K562 (cell line): ENCODE results near the gene SLC22A4. TPM values are rescaled to one million over a fixed set of nuclear protein-coding genes. Genes with fewer than 3 reads are reported as not detected.

Experiments used
- ARNT ChIP-seq, 2 experiments: fragments of 450-650 bp; IDR thresholded peaks; 2 replicates each; pipeline ENCODE4 v1.6.1; 2016; ENCODE audit warnings: mild to moderate bottlenecking in 1 of 2
- CCNT2 ChIP-seq: IDR thresholded peaks from 2 replicates; pipeline ENCODE4 v1.6.1; 2011; ENCODE audit warnings: borderline replicate concordance, low read depth, mild to moderate bottlenecking, moderate library complexity, mixed read lengths, low read length; ENCODE audit not compliant: insufficient read length; ENCODE audit errors: extremely low read depth
- DMBX1 ChIP-seq: fragments of 250-450 bp; sonication (Bioruptor Pico); IDR thresholded peaks from 2 replicates; pipeline ENCODE4 v1.8.0; 2022; ENCODE audit warnings: inconsistent platforms, mild to moderate bottlenecking, moderate library complexity, borderline replicate concordance
- MTA1 ChIP-seq: fragments of 450-650 bp; IDR thresholded peaks from 2 replicates; pipeline ENCODE4 v1.6.1; 2017; ENCODE audit warnings: borderline replicate concordance
- MYC ChIP-seq, 2 experiments: fragments of 250-450 bp in 1 of 2; sonication (Bioruptor Pico) in 1 of 2; IDR thresholded peaks; 2 replicates each; pipeline versions ENCODE4 v1.5.1 to v1.6.1; 2012 to 2021; ENCODE audit warnings: low read depth in 2 of 2, borderline replicate concordance in 1 of 2, improper control_type of control experiment in 1 of 2, low read length in 1 of 2, mild to moderate bottlenecking in 1 of 2, moderate library complexity in 1 of 2
- NR1H2 ChIP-seq: sonication (generic); formaldehyde crosslinking; IDR thresholded peaks from 2 replicates; pipeline ENCODE4 v1.4.0; 2020; ENCODE audit warnings: mild to moderate bottlenecking, missing genetic modification reagents
- NR2F6 ChIP-seq: fragments of 450-650 bp; formaldehyde crosslinking; IDR thresholded peaks from 2 replicates; pipeline ENCODE4 v1.4.0; 2020; ENCODE audit warnings: mild to moderate bottlenecking
- PHF20 ChIP-seq: fragments of 450-650 bp; IDR thresholded peaks from 2 replicates; pipeline ENCODE4 v1.6.1; 2018; ENCODE audit not compliant: partially characterized antibody
- POLR2A ChIP-seq: fragments of 450-650 bp; conservative IDR thresholded peaks from 2 replicates; pipeline ENCODE4 v1.6.1; 2016
- POLR2AphosphoS5 ChIP-seq: IDR thresholded peaks from 2 replicates; pipeline ENCODE4 v1.6.1; 2011; ENCODE audit warnings: mild to moderate bottlenecking, low read depth, low read length, moderate library complexity; ENCODE audit not compliant: control insufficient read depth, insufficient read depth
- PYGO2 ChIP-seq: fragments of 450-650 bp; IDR thresholded peaks from 2 replicates; pipeline ENCODE4 v1.6.1; 2016; ENCODE audit warnings: mild to moderate bottlenecking, missing genetic modification characterization, moderate library complexity, missing compliant biosample characterization
- SP1 ChIP-seq: sonication (generic); formaldehyde crosslinking; IDR thresholded peaks from 2 replicates; pipeline ENCODE4 v1.8.1; 2022; ENCODE audit warnings: mild to moderate bottlenecking, missing genetic modification reagents
- TAF9B ChIP-seq: fragments of 450-650 bp; IDR thresholded peaks from 2 replicates; pipeline ENCODE4 v1.6.1; 2018; ENCODE audit warnings: mild to moderate bottlenecking; ENCODE audit not compliant: partially characterized antibody
- U2AF2 ChIP-seq: fragments of 200-400 bp; formaldehyde crosslinking; optimal IDR thresholded peaks from 2 replicates; pipeline ENCODE3; 2017; ENCODE audit warnings: low read depth, mild to moderate bottlenecking, low read length
- WHSC1 ChIP-seq: IDR thresholded peaks from one replicate; pipeline ENCODE4 v1.6.1; 2012; ENCODE audit warnings: low read length, control low read depth, inconsistent platforms
- ZC3H4 ChIP-seq: sonication (generic); formaldehyde crosslinking; IDR thresholded peaks from 2 replicates; pipeline ENCODE4 v1.9.0; 2021; ENCODE audit warnings: missing genetic modification reagents, borderline replicate concordance
- ZNF282 ChIP-seq: sonication (generic); formaldehyde crosslinking; IDR thresholded peaks from 2 replicates; pipeline ENCODE4 v1.8.1; 2023; ENCODE audit warnings: missing genetic modification reagents
- ZNF316 ChIP-seq: fragments of 450-650 bp; IDR thresholded peaks from 2 replicates; pipeline ENCODE4 v1.6.1; 2016
- ZNF699 ChIP-seq: fragments of 250-450 bp; sonication (Bioruptor Pico); IDR thresholded peaks from 2 replicates; pipeline ENCODE4 v1.8.0; 2021; ENCODE audit warnings: mild to moderate bottlenecking, moderate library complexity; ENCODE audit not compliant: insufficient replicate concordance
- ZSCAN32 ChIP-seq: fragments of 450-650 bp; formaldehyde crosslinking; IDR thresholded peaks from 2 replicates; pipeline ENCODE4 v1.4.0; 2020; ENCODE audit warnings: mild to moderate bottlenecking, moderate library complexity
- polyA plus RNA-seq, 8 experiments: library from polyadenylated mRNA; depleted of rRNA in 4 of 8; stranded (reverse) in 5 of 8; unstranded in 3 of 8; fragments of >200 nt; fragmentation: Nextera tagmentation in 2 of 8; fragmentation: Illumina TruSeq in 1 of 8; extraction: Ambion mirVana in 2 of 8; extraction: Trizol in 1 of 8; gene quantifications; 2 replicates each; pipeline versions ENCODE4 v1.2.1 to v1.2.3, GENCODE V29; 2011 to 2014; ENCODE audit warnings: inconsistent platforms in 1 of 8, missing spikeins in 1 of 8
- total RNA-seq, 7 experiments: library from RNA; depleted of rRNA in 6 of 7; stranded (reverse); fragments of >200 nt in 6 of 7; fragmentation: Illumina TruSeq in 2 of 7; extraction: Trizol in 2 of 7; gene quantifications; 2 replicates each; pipeline versions ENCODE4 v1.2.1 to v1.2.3, GENCODE V29; 2011 to 2021; ENCODE audit warnings: low replicate concordance in 1 of 7
- TF ChIP-seq, protein P1 (sequence below): sonication (generic); formaldehyde crosslinking; IDR thresholded peaks from 2 replicates; pipeline ENCODE4 v1.8.1; 2023; ENCODE audit warnings: mild to moderate bottlenecking, missing genetic modification reagents, moderate library complexity
- TF ChIP-seq, protein P2 (sequence below): conservative IDR thresholded peaks from 2 replicates; pipeline ENCODE4 v1.6.1; 2011; ENCODE audit warnings: low read depth, mild to moderate bottlenecking, low read length; ENCODE audit not compliant: control insufficient read depth
- TF ChIP-seq, protein P3 (sequence below): IDR thresholded peaks from 3 replicates; pipeline ENCODE4 v1.6.1; 2011; ENCODE audit warnings: borderline replicate concordance, mild to moderate bottlenecking, moderate library complexity; ENCODE audit not compliant: insufficient read length; ENCODE audit errors: extremely low read depth
- TF ChIP-seq, protein P4 (sequence below): fragments of 250-450 bp; sonication (Bioruptor Pico); IDR thresholded peaks from 2 replicates; pipeline ENCODE4 v1.8.0; 2021; ENCODE audit warnings: moderate library complexity, mild to moderate bottlenecking, inconsistent platforms

SLC22A4 gene
- total and polyA plus RNA-seq, 9 of the 15 experiments (the other 6 are each of a cell fraction or from before 2014, with no cell fraction given) = 2.7 to 9.5 (median 6.2) TPM

DNA sequence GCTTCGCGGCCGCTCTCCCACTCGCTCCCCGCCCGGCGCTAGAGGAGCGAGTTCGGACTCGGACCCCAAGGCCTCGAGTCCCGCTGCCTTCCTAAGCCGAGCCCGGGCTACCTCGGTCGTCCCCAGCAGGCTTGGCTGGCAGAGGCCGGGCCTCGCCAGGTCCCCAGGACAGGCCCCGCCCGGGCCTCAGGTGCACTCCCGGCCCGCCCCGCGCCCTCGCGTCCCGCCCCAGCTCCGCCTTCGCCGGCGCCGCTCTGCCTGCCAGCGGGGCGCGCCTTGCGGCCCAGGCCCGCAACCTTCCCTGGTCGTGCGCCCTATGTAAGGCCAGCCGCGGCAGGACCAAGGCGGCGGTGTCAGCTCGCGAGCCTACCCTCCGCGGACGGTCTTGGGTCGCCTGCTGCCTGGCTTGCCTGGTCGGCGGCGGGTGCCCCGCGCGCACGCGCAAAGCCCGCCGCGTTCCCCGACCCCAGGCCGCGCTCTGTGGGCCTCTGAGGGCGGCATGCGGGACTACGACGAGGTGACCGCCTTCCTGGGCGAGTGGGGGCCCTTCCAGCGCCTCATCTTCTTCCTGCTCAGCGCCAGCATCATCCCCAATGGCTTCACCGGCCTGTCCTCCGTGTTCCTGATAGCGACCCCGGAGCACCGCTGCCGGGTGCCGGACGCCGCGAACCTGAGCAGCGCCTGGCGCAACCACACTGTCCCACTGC lies 75.4 kb downstream of the SLC22A4 start, which contains the start of gene SLC22A5 (continued):
- TF ChIP-seq NR2F6 (CRISPR knock-in tag) = no peak
- no peak for TF ChIP-seq DMBX1 (CRISPR knock-in tag)
- no peak for TF ChIP-seq U2AF2
- no peak for TF ChIP-seq TAF9B
- TF ChIP-seq ZC3H4 (CRISPR knock-in tag) = peak; percentile 67; the same call in 1 of the 2 replicates
- TF ChIP-seq CCNT2 = peak; percentile 68
- TF ChIP-seq, protein P1, sequence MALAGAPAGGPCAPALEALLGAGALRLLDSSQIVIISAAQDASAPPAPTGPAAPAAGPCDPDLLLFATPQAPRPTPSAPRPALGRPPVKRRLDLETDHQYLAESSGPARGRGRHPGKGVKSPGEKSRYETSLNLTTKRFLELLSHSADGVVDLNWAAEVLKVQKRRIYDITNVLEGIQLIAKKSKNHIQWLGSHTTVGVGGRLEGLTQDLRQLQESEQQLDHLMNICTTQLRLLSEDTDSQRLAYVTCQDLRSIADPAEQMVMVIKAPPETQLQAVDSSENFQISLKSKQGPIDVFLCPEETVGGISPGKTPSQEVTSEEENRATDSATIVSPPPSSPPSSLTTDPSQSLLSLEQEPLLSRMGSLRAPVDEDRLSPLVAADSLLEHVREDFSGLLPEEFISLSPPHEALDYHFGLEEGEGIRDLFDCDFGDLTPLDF (CRISPR knock-in tag) = peak; percentile 23; the same call in 1 of the 2 replicates
- TF ChIP-seq MYC (IDR thresholded peaks at IDR 0.05; ENCODE audit: low read depth, low read length) = peak; percentile 74; the same call in 1 of the 2 replicates
- no peak for TF ChIP-seq MYC (CRISPR knock-in tag; IDR thresholded peaks at IDR 0.05; ENCODE audit: borderline replicate concordance, low read depth)
- TF ChIP-seq POLR2AphosphoS5 = 0 out of 2 replicates have a peak, but pooled peaks have one; percentile 25
- TF ChIP-seq ZNF282 (CRISPR knock-in tag) = 0 out of 2 replicates have a peak, but pooled peaks have one; percentile 77
- no peak for TF ChIP-seq SP1
- TF ChIP-seq, protein P2, sequence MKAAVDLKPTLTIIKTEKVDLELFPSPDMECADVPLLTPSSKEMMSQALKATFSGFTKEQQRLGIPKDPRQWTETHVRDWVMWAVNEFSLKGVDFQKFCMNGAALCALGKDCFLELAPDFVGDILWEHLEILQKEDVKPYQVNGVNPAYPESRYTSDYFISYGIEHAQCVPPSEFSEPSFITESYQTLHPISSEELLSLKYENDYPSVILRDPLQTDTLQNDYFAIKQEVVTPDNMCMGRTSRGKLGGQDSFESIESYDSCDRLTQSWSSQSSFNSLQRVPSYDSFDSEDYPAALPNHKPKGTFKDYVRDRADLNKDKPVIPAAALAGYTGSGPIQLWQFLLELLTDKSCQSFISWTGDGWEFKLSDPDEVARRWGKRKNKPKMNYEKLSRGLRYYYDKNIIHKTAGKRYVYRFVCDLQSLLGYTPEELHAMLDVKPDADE = peak; percentile 18; the same call in 1 of the 2 replicates
- TF ChIP-seq NR1H2 (CRISPR knock-in tag) = no peak
- TF ChIP-seq, protein P3, sequence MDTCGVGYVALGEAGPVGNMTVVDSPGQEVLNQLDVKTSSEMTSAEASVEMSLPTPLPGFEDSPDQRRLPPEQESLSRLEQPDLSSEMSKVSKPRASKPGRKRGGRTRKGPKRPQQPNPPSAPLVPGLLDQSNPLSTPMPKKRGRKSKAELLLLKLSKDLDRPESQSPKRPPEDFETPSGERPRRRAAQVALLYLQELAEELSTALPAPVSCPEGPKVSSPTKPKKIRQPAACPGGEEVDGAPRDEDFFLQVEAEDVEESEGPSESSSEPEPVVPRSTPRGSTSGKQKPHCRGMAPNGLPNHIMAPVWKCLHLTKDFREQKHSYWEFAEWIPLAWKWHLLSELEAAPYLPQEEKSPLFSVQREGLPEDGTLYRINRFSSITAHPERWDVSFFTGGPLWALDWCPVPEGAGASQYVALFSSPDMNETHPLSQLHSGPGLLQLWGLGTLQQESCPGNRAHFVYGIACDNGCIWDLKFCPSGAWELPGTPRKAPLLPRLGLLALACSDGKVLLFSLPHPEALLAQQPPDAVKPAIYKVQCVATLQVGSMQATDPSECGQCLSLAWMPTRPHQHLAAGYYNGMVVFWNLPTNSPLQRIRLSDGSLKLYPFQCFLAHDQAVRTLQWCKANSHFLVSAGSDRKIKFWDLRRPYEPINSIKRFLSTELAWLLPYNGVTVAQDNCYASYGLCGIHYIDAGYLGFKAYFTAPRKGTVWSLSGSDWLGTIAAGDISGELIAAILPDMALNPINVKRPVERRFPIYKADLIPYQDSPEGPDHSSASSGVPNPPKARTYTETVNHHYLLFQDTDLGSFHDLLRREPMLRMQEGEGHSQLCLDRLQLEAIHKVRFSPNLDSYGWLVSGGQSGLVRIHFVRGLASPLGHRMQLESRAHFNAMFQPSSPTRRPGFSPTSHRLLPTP = no peak
- no peak for TF ChIP-seq WHSC1
- TF ChIP-seq ZNF316 = no peak
- no peak for TF ChIP-seq ZSCAN32 (CRISPR knock-in tag)
- no peak for TF ChIP-seq PYGO2 (tag)
- TF ChIP-seq, protein P4, sequence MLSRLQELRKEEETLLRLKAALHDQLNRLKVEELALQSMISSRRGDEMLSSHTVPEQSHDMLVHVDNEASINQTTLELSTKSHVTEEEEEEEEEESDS (CRISPR knock-in tag) = no peak
- no peak for TF ChIP-seq MTA1
- no peak for TF ChIP-seq ZNF699
- TF ChIP-seq POLR2A = peak; percentile 73
- TF ChIP-seq PHF20 = peak; percentile 13
- no peak for TF ChIP-seq ARNT (IDR thresholded peaks at IDR 0.05)
